T-helper 17 cell (primary cell): ENCODE data around the gene NPY1R. TPM values are rescaled to one million over a fixed set of nuclear protein-coding genes. Genes with fewer than 3 reads are reported as not detected.

Experiments used
- ATAC-seq: fragments of 150-1000 bp; cut with Tn5 transposase; 2 replicates; pipeline ENCODE4 v1.10.0; 2021; ENCODE audit warnings: mild to moderate bottlenecking, moderate library complexity
- DNase-seq, 3 donors: peaks; one replicate each; pipeline versions ENCODE4 v3.0.0 to v3.0.0-alpha.2; 2020 to 2021
- H3K9me3 ChIP-seq: one replicate; pipeline ENCODE4 v1.7.0; 2013; ENCODE audit warnings: low read length, mild to moderate bottlenecking; ENCODE audit not compliant: control insufficient read depth, poor library complexity, severe bottlenecking
- H3K27ac Mint-ChIP-seq: one replicate; pipeline ENCODE4 v1.8.0; 2022; ENCODE audit warnings: mild to moderate bottlenecking, moderate library complexity, mixed read lengths
- H3K27me3 Mint-ChIP-seq: one replicate; pipeline ENCODE4 v1.8.0; 2022; ENCODE audit warnings: mixed read lengths
- H3K36me3 Mint-ChIP-seq: one replicate; pipeline ENCODE4 v1.8.0; 2022; ENCODE audit warnings: low read depth, mixed read lengths
- H3K4me1 Mint-ChIP-seq: one replicate; pipeline ENCODE4 v1.8.0; 2022; ENCODE audit warnings: mild to moderate bottlenecking, mixed read lengths
- H3K4me3 Mint-ChIP-seq: one replicate; pipeline ENCODE4 v1.8.0; 2022; ENCODE audit warnings: mild to moderate bottlenecking, moderate library complexity, mixed read lengths
- total RNA-seq, 4 donors: library from RNA in 2 of 4; stranded (reverse) in 2 of 4; gene quantifications; one replicate each; pipeline ENCODE4 v1.2.3 and lab custom pipeline; 2022 to 2026

NPY1R gene
- total RNA-seq, 2 donors from 2014 or later: not detected

- Mint-ChIP-seq H3K27ac (no peak overlapping the region), H3K36me3 (peaks cover 5% of the 10 kb centered on the region), H3K27me3 (peaks cover 56% of the 10 kb centered on the region), H3K4me1 (peaks cover 13% of the 10 kb centered on the region), H3K4me3 (peak overlapping the region; percentile 3)
- H3K9me3 ChIP-seq: no peaks in the 10 kb centered on the region
- DNase-seq (no peak), ATAC-seq (no peak)
Observed at GRCh38 chr4:163330916-163331628, 1.3 kb downstream of the NPY1R start.

GRCh38 chr4:163317110-163317509, 15.3 kb downstream of the NPY1R start:
- no peaks in the 10 kb centered on the region for H3K27me3 Mint-ChIP-seq
- no peak overlapping the region for H3K4me3 Mint-ChIP-seq
- ATAC-seq (no peak), DNase-seq (no peak)
- H3K9me3 ChIP-seq: no peaks in the 10 kb centered on the region
- H3K27ac Mint-ChIP-seq: no peak overlapping the region
- H3K36me3 Mint-ChIP-seq: no peaks in the 10 kb centered on the region
- no peaks in the 10 kb centered on the region for H3K4me1 Mint-ChIP-seq

- no peak overlapping the region for H3K4me3 Mint-ChIP-seq
- H3K4me1 Mint-ChIP-seq: no peaks in the 10 kb centered on the region
- peaks cover 4% of the 10 kb centered on the region for H3K27me3 Mint-ChIP-seq
- no peak for DNase-seq
- H3K9me3 ChIP-seq: no peaks in the 10 kb centered on the region
- H3K27ac Mint-ChIP-seq: no peak overlapping the region
- no peak for ATAC-seq
- no peaks in the 10 kb centered on the region for H3K36me3 Mint-ChIP-seq
Observed at GRCh38 chr4:163309466-163309865, 22.9 kb downstream of the NPY1R start.

GRCh38 chr4:163303069-163303468, 29.3 kb downstream of the NPY1R start:
- H3K4me3 Mint-ChIP-seq: no peak overlapping the region
- no peaks in the 10 kb centered on the region for H3K9me3 ChIP-seq
- no peaks in the 10 kb centered on the region for H3K36me3 Mint-ChIP-seq
- peaks cover 4% of the 10 kb centered on the region for H3K27me3 Mint-ChIP-seq
- DNase-seq: no peak
- no peak overlapping the region for H3K27ac Mint-ChIP-seq
- no peak for ATAC-seq
- H3K4me1 Mint-ChIP-seq: no peaks in the 10 kb centered on the region

- no peaks in the 10 kb centered on the region for H3K9me3 ChIP-seq
- peaks cover 4% of the 10 kb centered on the region for H3K27me3 Mint-ChIP-seq
- H3K27ac Mint-ChIP-seq: no peak overlapping the region
- H3K36me3 Mint-ChIP-seq: no peaks in the 10 kb centered on the region
- ATAC-seq (no peak), DNase-seq (no peak)
- H3K4me3 Mint-ChIP-seq: no peak overlapping the region
- H3K4me1 Mint-ChIP-seq: no peaks in the 10 kb centered on the region
Observed at GRCh38 chr4:163300445-163300844, 32.0 kb downstream of the NPY1R start.

GRCh38 chr4:163295138-163295537, 37.3 kb downstream of the NPY1R start:
- Mint-ChIP-seq H3K27me3 (peaks cover 8% of the 10 kb centered on the region), H3K4me3 (no peak overlapping the region)

GRCh38 chr4:163284304-163284703, 48.1 kb downstream of the NPY1R start:
- Mint-ChIP-seq H3K27ac (no peak overlapping the region), H3K4me3 (no peak overlapping the region), H3K27me3 (peaks cover 9% of the 10 kb centered on the region), H3K4me1 (no peaks in the 10 kb centered on the region), H3K36me3 (no peaks in the 10 kb centered on the region)
- ATAC-seq: no peak
- no peak for DNase-seq
- H3K9me3 ChIP-seq: no peaks in the 10 kb centered on the region

More at GRCh38 chr4:163295138-163295537, 37.3 kb downstream of the NPY1R start:
- Mint-ChIP-seq H3K4me1 (no peaks in the 10 kb centered on the region), H3K27ac (no peak overlapping the region), H3K36me3 (no peaks in the 10 kb centered on the region)
- no peaks in the 10 kb centered on the region for H3K9me3 ChIP-seq
- ATAC-seq (no peak), DNase-seq (no peak)

GRCh38 chr4:163280703-163281519, 51.5 kb downstream of the NPY1R start:
- peaks cover 18% of the 10 kb centered on the region for H3K27me3 Mint-ChIP-seq
- DNase-seq (no peak), ATAC-seq (no peak)
- H3K36me3 Mint-ChIP-seq: no peaks in the 10 kb centered on the region
- no peaks in the 10 kb centered on the region for H3K9me3 ChIP-seq
- H3K27ac Mint-ChIP-seq: no peak overlapping the region
- no peaks in the 10 kb centered on the region for H3K4me1 Mint-ChIP-seq
- H3K4me3 Mint-ChIP-seq: no peak overlapping the region

GRCh38 chr4:163279713-163280112, 52.7 kb downstream of the NPY1R start:
- H3K4me3 Mint-ChIP-seq: no peak overlapping the region
- H3K27ac Mint-ChIP-seq: no peak overlapping the region
- DNase-seq (no peak), ATAC-seq (no peak)
- no peaks in the 10 kb centered on the region for H3K9me3 ChIP-seq
- peaks cover 18% of the 10 kb centered on the region for H3K27me3 Mint-ChIP-seq
- H3K36me3 Mint-ChIP-seq: no peaks in the 10 kb centered on the region
- H3K4me1 Mint-ChIP-seq: no peaks in the 10 kb centered on the region

GRCh38 chr4:163274861-163275260, 57.5 kb downstream of the NPY1R start:
- ATAC-seq: no peak
- peaks cover 24% of the 10 kb centered on the region for H3K27me3 Mint-ChIP-seq
- no peak overlapping the region for H3K27ac Mint-ChIP-seq

More at GRCh38 chr4:163274861-163275260, 57.5 kb downstream of the NPY1R start:
- no peak overlapping the region for H3K4me3 Mint-ChIP-seq
- H3K9me3 ChIP-seq: no peaks in the 10 kb centered on the region
- no peaks in the 10 kb centered on the region for H3K36me3 Mint-ChIP-seq
- no peaks in the 10 kb centered on the region for H3K4me1 Mint-ChIP-seq
- no peak for DNase-seq

Other genes starting within 250 kb of the NPY1R start
- gene NAF1, start 165.7 kb downstream of the NPY1R start, total RNA-seq: 10 to 100 TPM; 43.5 to 43.7 TPM
- gene NPY5R, start 11.3 kb upstream of the NPY1R start, total RNA-seq: not detected
- under 1 TPM in 1 of 2 donors, not detected in 1; 0.10 TPM for gene TKTL2, start 141.2 kb upstream of the NPY1R start, total RNA-seq
- 10 to 100 TPM in 1 of 2 donors, 1 to 10 TPM in 1; 7.5 to 10.9 TPM for gene TMA16, start 162.1 kb upstream of the NPY1R start, total RNA-seq